A673 (cell line): ENCODE data around the gene CYTH3.

Experiments used
- CTCF ChIP-seq: fragments of 300-800, 200-600 bp; sonication (generic); conservative IDR thresholded peaks from 2 replicates; pipeline ENCODE4 v1.5.1; 2017; ENCODE audit warnings: low read depth, mild to moderate bottlenecking, antibody characterized with exemption, low read length, moderate library complexity, mixed read lengths
- EZH2 ChIP-seq: fragments of 200-600 bp; sonication (generic); IDR thresholded peaks from 2 replicates; pipeline ENCODE4 v1.6.1; 2017; ENCODE audit warnings: borderline replicate concordance, low read depth, mild to moderate bottlenecking, mixed read lengths, antibody characterized with exemption, low read length; ENCODE audit not compliant: poor library complexity, severe bottlenecking

- TF ChIP-seq CTCF (no peak), EZH2 (no peak)
These were observed 74.4 kb downstream of the CYTH3 start for GRCh38 chr7:6197801-6198551.
